Mesendoderm (in vitro differentiated cells): ENCODE data around the gene RELB.

Experiments used
- DNase-seq: peaks from one replicate; pipeline ENCODE4 v3.0.0; 2013
- H2AK5ac ChIP-seq: 2 replicates; pipeline ENCODE4 v1.6.1; 2013; ENCODE audit warnings: low read length, inconsistent platforms
- H2BK120ac ChIP-seq: 2 replicates; pipeline ENCODE4 v1.6.1; 2013; ENCODE audit warnings: low read depth, mild to moderate bottlenecking, low read length, moderate library complexity, mixed read lengths
- H2BK15ac ChIP-seq: replicated peaks from 2 replicates; pipeline ENCODE4 v1.6.1; 2013; ENCODE audit warnings: low read depth, mild to moderate bottlenecking, moderate library complexity
- H2BK5ac ChIP-seq: 2 replicates; pipeline ENCODE4 v1.6.1; 2013; ENCODE audit warnings: low read length, inconsistent platforms
- H3K18ac ChIP-seq: 2 replicates; pipeline ENCODE4 v1.6.1; 2013; ENCODE audit warnings: mild to moderate bottlenecking, low read length, mixed read lengths
- H3K23ac ChIP-seq: one replicate; pipeline ENCODE4 v1.6.1; 2013; ENCODE audit warnings: low read length
- H3K27ac ChIP-seq: 2 replicates; pipeline ENCODE4 v1.5.1; 2013; ENCODE audit warnings: low read depth, mild to moderate bottlenecking, inconsistent platforms, low read length, moderate library complexity
- H3K27me3 ChIP-seq: 2 replicates; pipeline ENCODE4 v1.6.1; 2013; ENCODE audit warnings: low read length, control low read depth, mild to moderate bottlenecking, inconsistent platforms; ENCODE audit not compliant: insufficient read depth, poor library complexity
- H3K36me3 ChIP-seq: 2 replicates; pipeline ENCODE4 v1.6.1; 2013; ENCODE audit warnings: low read length, inconsistent platforms; ENCODE audit not compliant: control insufficient read depth, insufficient read depth
- H3K4ac ChIP-seq: one replicate; pipeline ENCODE4 v1.6.1; 2013; ENCODE audit warnings: low read depth, mild to moderate bottlenecking, low read length, moderate library complexity
- H3K4me1 ChIP-seq: 2 replicates; pipeline ENCODE4 v1.6.1; 2013; ENCODE audit warnings: low read depth, low read length, inconsistent platforms; ENCODE audit not compliant: control insufficient read depth
- H3K4me2 ChIP-seq: 2 replicates; pipeline ENCODE4 v1.6.1; 2013; ENCODE audit warnings: low read length
- H3K4me3 ChIP-seq: 2 replicates; pipeline ENCODE4 v1.5.1; 2013; ENCODE audit warnings: mild to moderate bottlenecking, low read length
- H3K56ac ChIP-seq: one replicate; pipeline ENCODE4 v1.6.1; 2013; ENCODE audit warnings: low read length
- H3K79me1 ChIP-seq: 2 replicates; pipeline ENCODE4 v1.6.1; 2013; ENCODE audit warnings: low read length, inconsistent platforms
- H3K79me2 ChIP-seq: 2 replicates; pipeline ENCODE4 v1.6.1; 2013; ENCODE audit warnings: mild to moderate bottlenecking, low read length; ENCODE audit not compliant: control insufficient read depth, insufficient read depth
- H3K9ac ChIP-seq: 2 replicates; pipeline ENCODE4 v1.6.1; 2013; ENCODE audit warnings: low read length, inconsistent platforms
- H4K5ac ChIP-seq: one replicate; pipeline ENCODE4 v1.6.1; 2013; ENCODE audit warnings: low read length
- H4K8ac ChIP-seq: one replicate; pipeline ENCODE4 v1.6.1; 2013; ENCODE audit warnings: low read depth, mild to moderate bottlenecking, control low read depth, low read length, moderate library complexity
- WGBS: extraction: QIAGEN DNeasy Blood & Tissue Kit; methylation state at CpG from one replicate; pipeline ENCODE4 v1.1.7; 2013; ENCODE audit warnings: low lambda C conversion rate, missing lambda C conversion rate; ENCODE audit not compliant: insufficient coverage; ENCODE audit errors: extremely low coverage; 5-methylcytosine and 5-hydroxymethylcytosine counted together

Gene RELB

GRCh38 chr19:45057444-45057843 lies 56.2 kb downstream of the RELB start:
- Histone ChIP-seq H3K79me1 (peaks cover 6% of the 10 kb centered on the region), H3K56ac (no peak overlapping the region), H3K36me3 (peaks cover 25% of the 10 kb centered on the region), H3K18ac (no peak overlapping the region), H4K8ac (no peak overlapping the region), H3K79me2 (no peaks in the 10 kb centered on the region), H2BK15ac (no peak overlapping the region), H2BK5ac (no peak overlapping the region), H2BK120ac (no peak overlapping the region), H3K23ac (no peak overlapping the region), H2AK5ac (no peak overlapping the region), H3K27ac (no peak overlapping the region), H3K4me3 (no peak overlapping the region), H3K27me3 (no peaks in the 10 kb centered on the region), H3K4ac (no peak overlapping the region), H3K4me1 (no peaks in the 10 kb centered on the region), H3K4me2 (no peak overlapping the region), H4K5ac (no peak overlapping the region), H3K9ac (no peak overlapping the region)
- no CpG with 5 or more reads among the region's 9 CpGs for WGBS
- no peak for DNase-seq

GRCh38 chr19:45058622-45059159 lies 57.4 kb downstream of the RELB start:
- H2BK120ac ChIP-seq: no peak overlapping the region
- no peak for DNase-seq

GRCh38 chr19:45059258-45059965 lies 58.1 kb downstream of the RELB start:
- no peak overlapping the region for H2BK5ac ChIP-seq
- peaks cover 28% of the 10 kb centered on the region for H3K36me3 ChIP-seq
- H3K79me1 ChIP-seq: peaks cover 6% of the 10 kb centered on the region
- no peak overlapping the region for H3K4me2 ChIP-seq
- no peak overlapping the region for H3K18ac ChIP-seq
- no peaks in the 10 kb centered on the region for H3K27me3 ChIP-seq
- H4K5ac ChIP-seq: no peak overlapping the region
- no peaks in the 10 kb centered on the region for H3K79me2 ChIP-seq
- H3K23ac ChIP-seq: no peak overlapping the region
- no CpG with 5 or more reads among the region's 16 CpGs for WGBS
- no peak overlapping the region for H4K8ac ChIP-seq
- no peak overlapping the region for H2AK5ac ChIP-seq
- H3K9ac ChIP-seq: no peak overlapping the region
- H2BK120ac ChIP-seq: no peak overlapping the region
- H3K56ac ChIP-seq: no peak overlapping the region
- H3K4me1 ChIP-seq: no peaks in the 10 kb centered on the region
- no peak overlapping the region for H2BK15ac ChIP-seq
- no peak overlapping the region for H3K4me3 ChIP-seq
- H3K27ac ChIP-seq: no peak overlapping the region
- DNase-seq: peak; percentile 90
- no peak overlapping the region for H3K4ac ChIP-seq

More at GRCh38 chr19:45058622-45059159, 57.4 kb downstream of the RELB start:
- Histone ChIP-seq H3K4ac (no peak overlapping the region), H3K79me2 (no peaks in the 10 kb centered on the region), H4K5ac (no peak overlapping the region), H3K23ac (no peak overlapping the region), H2BK5ac (no peak overlapping the region), H3K4me1 (no peaks in the 10 kb centered on the region), H3K36me3 (peaks cover 27% of the 10 kb centered on the region), H3K56ac (no peak overlapping the region), H3K4me2 (no peak overlapping the region), H3K79me1 (peaks cover 6% of the 10 kb centered on the region), H3K9ac (no peak overlapping the region), H3K27ac (no peak overlapping the region), H3K27me3 (no peaks in the 10 kb centered on the region), H2BK15ac (no peak overlapping the region), H3K18ac (no peak overlapping the region), H3K4me3 (no peak overlapping the region), H4K8ac (no peak overlapping the region), H2AK5ac (no peak overlapping the region)
- WGBS: 100% methylated on average over 1 of the region's 14 CpGs

GRCh38 chr19:45061965-45062364 lies 60.7 kb downstream of the RELB start:
- Histone ChIP-seq H3K27me3 (no peaks in the 10 kb centered on the region), H3K18ac (no peak overlapping the region), H3K4me2 (no peak overlapping the region), H3K4me3 (no peak overlapping the region), H3K79me2 (no peaks in the 10 kb centered on the region), H3K36me3 (peaks cover 26% of the 10 kb centered on the region), H3K27ac (no peak overlapping the region), H4K8ac (no peak overlapping the region), H3K4me1 (no peaks in the 10 kb centered on the region), H3K23ac (no peak overlapping the region), H2BK120ac (no peak overlapping the region), H2BK5ac (no peak overlapping the region), H3K79me1 (peaks cover 8% of the 10 kb centered on the region), H3K9ac (no peak overlapping the region), H2BK15ac (no peak overlapping the region), H2AK5ac (no peak overlapping the region), H3K4ac (no peak overlapping the region), H4K5ac (no peak overlapping the region), H3K56ac (no peak overlapping the region)
- no CpG with 5 or more reads among the region's 4 CpGs for WGBS
- DNase-seq: no peak

GRCh38 chr19:45063851-45064801 lies 62.9 kb downstream of the RELB start:
- Histone ChIP-seq H3K27ac (no peak overlapping the region), H2BK120ac (no peak overlapping the region), H4K5ac (no peak overlapping the region), H3K79me1 (peaks cover 8% of the 10 kb centered on the region), H3K4me1 (no peaks in the 10 kb centered on the region), H4K8ac (no peak overlapping the region), H3K4me2 (no peak overlapping the region), H3K79me2 (no peaks in the 10 kb centered on the region), H3K23ac (no peak overlapping the region), H3K9ac (no peak overlapping the region), H3K27me3 (no peaks in the 10 kb centered on the region), H3K18ac (no peak overlapping the region), H2AK5ac (no peak overlapping the region), H3K4me3 (no peak overlapping the region), H2BK5ac (no peak overlapping the region), H3K36me3 (peaks cover 28% of the 10 kb centered on the region), H2BK15ac (no peak overlapping the region), H3K56ac (no peak overlapping the region), H3K4ac (no peak overlapping the region)
- no CpG with 5 or more reads among the region's 85 CpGs for WGBS
- no peak for DNase-seq
